Measurements from ENCODE around the gene VASP. TPM values are rescaled to one million over a fixed set of nuclear protein-coding genes. Genes with fewer than 3 reads are reported as not detected.

The VASP gene
- total RNA-seq, 1 experiment from 2014 or later: 77.9 TPM

DNA sequence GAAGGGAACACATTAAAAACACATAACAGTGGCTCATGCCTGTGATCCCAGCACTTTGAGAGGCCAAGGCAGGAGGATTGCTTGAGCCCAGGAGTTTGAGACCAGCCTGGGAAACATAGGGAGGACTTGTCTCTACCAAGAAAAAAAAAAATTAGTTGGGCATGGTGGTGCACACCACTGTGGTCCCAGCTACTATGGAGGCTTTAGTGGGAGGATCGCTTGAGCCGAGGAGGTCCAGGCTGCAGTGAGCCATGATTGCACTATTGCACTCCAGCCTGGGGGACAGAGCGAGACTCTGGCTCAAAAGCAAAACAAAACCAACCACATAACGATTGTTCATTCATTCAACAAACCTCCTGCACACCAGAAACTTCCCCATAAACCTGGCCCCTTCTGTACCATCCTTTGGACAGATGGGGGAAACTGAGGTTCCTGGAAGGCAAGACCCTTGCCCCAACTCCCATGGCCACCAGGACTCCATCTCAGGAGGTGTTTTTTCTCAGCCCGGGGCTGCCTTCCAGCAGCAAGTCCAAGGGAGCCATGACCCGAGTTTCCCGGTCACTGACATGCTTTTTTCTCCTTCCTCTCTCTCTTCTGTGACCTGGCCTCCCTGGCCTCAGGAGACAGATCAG, 35.2 kb upstream of the VASP start:
- H2AFZ ChIP-seq (ENCODE audit: low read length): no peak overlapping the region
- H3K4me2 ChIP-seq (ENCODE audit: low read depth, low read length, poor library complexity, severe bottlenecking): no peak overlapping the region
- no peak overlapping the region for H3K9ac ChIP-seq (ENCODE audit: low read length)
- no peaks in the 10 kb centered on the region for H3K27me3 ChIP-seq (ENCODE audit: low read length)
- H3K4me3 ChIP-seq (ENCODE audit: low read length): no peak overlapping the region
- no peaks in the 10 kb centered on the region for H3K9me2 ChIP-seq (replicated peaks; ENCODE audit: insufficient read depth, low read length)
- H4K20me1 ChIP-seq (ENCODE audit: insufficient read depth, low read depth, low read length): no peaks in the 10 kb centered on the region
- 0 out of 2 replicates have a peak, but pooled peaks cover 7% of the 10 kb centered on the region for H3K79me2 ChIP-seq (ENCODE audit: low read length)
- no peaks in the 10 kb centered on the region for H3K36me3 ChIP-seq (ENCODE audit: insufficient read depth, low read length)
- no peak for DNase-seq
- peaks cover 34% of the 10 kb centered on the region for H3K4me1 ChIP-seq (ENCODE audit: low read length)
- no peak overlapping the region for H3K27ac ChIP-seq (ENCODE audit: low read length)
- no peaks in the 10 kb centered on the region for H3K9me3 ChIP-seq (ENCODE audit: low read length)

DNA sequence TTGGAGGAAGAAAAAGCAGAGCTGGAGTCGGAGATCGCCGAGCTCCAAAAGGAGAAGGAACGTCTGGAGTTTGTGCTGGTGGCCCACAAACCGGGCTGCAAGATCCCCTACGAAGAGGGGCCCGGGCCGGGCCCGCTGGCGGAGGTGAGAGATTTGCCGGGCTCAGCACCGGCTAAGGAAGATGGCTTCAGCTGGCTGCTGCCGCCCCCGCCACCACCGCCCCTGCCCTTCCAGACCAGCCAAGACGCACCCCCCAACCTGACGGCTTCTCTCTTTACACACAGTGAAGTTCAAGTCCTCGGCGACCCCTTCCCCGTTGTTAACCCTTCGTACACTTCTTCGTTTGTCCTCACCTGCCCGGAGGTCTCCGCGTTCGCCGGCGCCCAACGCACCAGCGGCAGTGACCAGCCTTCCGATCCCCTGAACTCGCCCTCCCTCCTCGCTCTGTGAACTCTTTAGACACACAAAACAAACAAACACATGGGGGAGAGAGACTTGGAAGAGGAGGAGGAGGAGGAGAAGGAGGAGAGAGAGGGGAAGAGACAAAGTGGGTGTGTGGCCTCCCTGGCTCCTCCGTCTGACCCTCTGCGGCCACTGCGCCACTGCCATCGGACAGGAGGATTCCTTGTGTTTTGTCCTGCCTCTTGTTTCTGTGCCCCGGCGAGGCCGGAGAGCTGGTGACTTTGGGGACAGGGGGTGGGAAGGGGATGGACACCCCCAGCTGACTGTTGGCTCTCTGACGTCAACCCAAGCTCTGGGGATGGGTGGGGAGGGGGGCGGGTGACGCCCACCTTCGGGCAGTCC, 34.5 kb upstream of the VASP start:
- peaks cover 36% of the 10 kb centered on the region for H3K4me1 ChIP-seq (ENCODE audit: low read length)
- H3K9me3 ChIP-seq (ENCODE audit: low read length): no peaks in the 10 kb centered on the region
- no peak overlapping the region for H3K9ac ChIP-seq (ENCODE audit: low read length)
- H3K27me3 ChIP-seq (ENCODE audit: low read length): no peaks in the 10 kb centered on the region
- no peaks in the 10 kb centered on the region for H4K20me1 ChIP-seq (ENCODE audit: insufficient read depth, low read depth, low read length)
- H3K9me2 ChIP-seq (replicated peaks; ENCODE audit: insufficient read depth, low read length): no peaks in the 10 kb centered on the region
- no peak for DNase-seq
- H3K36me3 ChIP-seq (ENCODE audit: insufficient read depth, low read length): no peaks in the 10 kb centered on the region
- H3K27ac ChIP-seq (ENCODE audit: low read length): no peak overlapping the region
- H3K79me2 ChIP-seq (ENCODE audit: low read length): 0 out of 2 replicates have a peak, but pooled peaks cover 7% of the 10 kb centered on the region
- H2AFZ ChIP-seq (ENCODE audit: low read length): no peak overlapping the region
- no peak overlapping the region for H3K4me2 ChIP-seq (ENCODE audit: low read depth, low read length, poor library complexity, severe bottlenecking)
- H3K4me3 ChIP-seq (ENCODE audit: low read length): no peak overlapping the region

DNA sequence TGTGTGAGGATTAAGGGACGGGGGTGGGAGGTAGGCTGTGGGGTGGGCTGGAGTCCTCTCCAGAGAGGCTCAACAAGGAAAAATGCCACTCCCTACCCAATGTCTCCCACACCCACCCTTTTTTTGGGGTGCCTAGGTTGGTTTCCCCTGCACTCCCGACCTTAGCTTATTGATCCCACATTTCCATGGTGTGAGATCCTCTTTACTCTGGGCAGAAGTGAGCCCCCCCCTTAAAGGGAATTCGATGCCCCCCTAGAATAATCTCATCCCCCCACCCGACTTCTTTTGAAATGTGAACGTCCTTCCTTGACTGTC, 34.0 kb upstream of the VASP start:
- H3K27ac ChIP-seq (ENCODE audit: low read length): no peak overlapping the region
- H3K9me3 ChIP-seq (ENCODE audit: low read length): no peaks in the 10 kb centered on the region
- no peaks in the 10 kb centered on the region for H3K27me3 ChIP-seq (ENCODE audit: low read length)
- DNase-seq: no peak
- H3K4me3 ChIP-seq (ENCODE audit: low read length): no peak overlapping the region
- no peak overlapping the region for H3K9ac ChIP-seq (ENCODE audit: low read length)
- 0 out of 2 replicates have a peak, but pooled peaks cover 3% of the 10 kb centered on the region for H3K79me2 ChIP-seq (ENCODE audit: low read length)
- no peaks in the 10 kb centered on the region for H4K20me1 ChIP-seq (ENCODE audit: insufficient read depth, low read depth, low read length)
- peaks cover 37% of the 10 kb centered on the region for H3K4me1 ChIP-seq (ENCODE audit: low read length)
- H3K9me2 ChIP-seq (replicated peaks; ENCODE audit: insufficient read depth, low read length): no peaks in the 10 kb centered on the region
- no peak overlapping the region for H3K4me2 ChIP-seq (ENCODE audit: low read depth, low read length, poor library complexity, severe bottlenecking)
- no peak overlapping the region for H2AFZ ChIP-seq (ENCODE audit: low read length)
- no peaks in the 10 kb centered on the region for H3K36me3 ChIP-seq (ENCODE audit: insufficient read depth, low read length)

DNA sequence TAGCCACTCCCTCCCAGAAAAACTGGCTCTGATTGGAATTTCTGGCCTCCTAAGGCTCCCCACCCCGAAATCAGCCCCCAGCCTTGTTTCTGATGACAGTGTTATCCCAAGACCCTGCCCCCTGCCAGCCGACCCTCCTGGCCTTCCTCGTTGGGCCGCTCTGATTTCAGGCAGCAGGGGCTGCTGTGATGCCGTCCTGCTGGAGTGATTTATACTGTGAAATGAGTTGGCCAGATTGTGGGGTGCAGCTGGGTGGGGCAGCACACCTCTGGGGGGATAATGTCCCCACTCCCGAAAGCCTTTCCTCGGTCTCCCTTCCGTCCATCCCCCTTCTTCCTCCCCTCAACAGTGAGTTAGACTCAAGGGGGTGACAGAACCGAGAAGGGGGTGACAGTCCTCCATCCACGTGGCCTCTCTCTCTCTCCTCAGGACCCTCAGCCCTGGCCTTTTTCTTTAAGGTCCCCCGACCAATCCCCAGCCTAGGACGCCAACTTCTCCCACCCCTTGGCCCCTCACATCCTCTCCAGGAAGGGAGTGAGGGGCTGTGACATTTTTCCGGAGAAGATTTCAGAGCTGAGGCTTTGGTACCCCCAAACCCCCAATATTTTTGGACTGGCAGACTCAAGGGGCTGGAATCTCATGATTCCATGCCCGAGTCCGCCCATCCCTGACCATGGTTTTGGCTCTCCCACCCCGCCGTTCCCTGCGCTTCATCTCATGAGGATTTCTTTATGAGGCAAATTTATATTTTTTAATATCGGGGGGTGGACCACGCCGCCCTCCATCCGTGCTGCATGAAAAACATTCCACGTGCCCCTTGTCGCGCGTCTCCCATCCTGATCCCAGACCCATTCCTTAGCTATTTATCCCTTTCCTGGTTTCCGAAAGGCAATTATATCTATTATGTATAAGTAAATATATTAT, 33.3 kb upstream of the VASP start:
- Histone ChIP-seq H3K4me3 (ENCODE audit: low read length) (no peak overlapping the region), H3K27ac (ENCODE audit: low read length) (no peak overlapping the region), H3K4me2 (ENCODE audit: low read depth, low read length, poor library complexity, severe bottlenecking) (no peak overlapping the region), H3K36me3 (ENCODE audit: insufficient read depth, low read length) (no peaks in the 10 kb centered on the region), H3K9me2 (replicated peaks; ENCODE audit: insufficient read depth, low read length) (no peaks in the 10 kb centered on the region), H3K79me2 (ENCODE audit: low read length) (no peaks in the 10 kb centered on the region), H2AFZ (ENCODE audit: low read length) (no peak overlapping the region), H4K20me1 (ENCODE audit: insufficient read depth, low read depth, low read length) (no peaks in the 10 kb centered on the region), H3K9ac (ENCODE audit: low read length) (no peak overlapping the region), H3K27me3 (ENCODE audit: low read length) (no peaks in the 10 kb centered on the region), H3K4me1 (ENCODE audit: low read length) (peaks cover 37% of the 10 kb centered on the region), H3K9me3 (ENCODE audit: low read length) (no peaks in the 10 kb centered on the region)
- DNase-seq: no peak

DNA sequence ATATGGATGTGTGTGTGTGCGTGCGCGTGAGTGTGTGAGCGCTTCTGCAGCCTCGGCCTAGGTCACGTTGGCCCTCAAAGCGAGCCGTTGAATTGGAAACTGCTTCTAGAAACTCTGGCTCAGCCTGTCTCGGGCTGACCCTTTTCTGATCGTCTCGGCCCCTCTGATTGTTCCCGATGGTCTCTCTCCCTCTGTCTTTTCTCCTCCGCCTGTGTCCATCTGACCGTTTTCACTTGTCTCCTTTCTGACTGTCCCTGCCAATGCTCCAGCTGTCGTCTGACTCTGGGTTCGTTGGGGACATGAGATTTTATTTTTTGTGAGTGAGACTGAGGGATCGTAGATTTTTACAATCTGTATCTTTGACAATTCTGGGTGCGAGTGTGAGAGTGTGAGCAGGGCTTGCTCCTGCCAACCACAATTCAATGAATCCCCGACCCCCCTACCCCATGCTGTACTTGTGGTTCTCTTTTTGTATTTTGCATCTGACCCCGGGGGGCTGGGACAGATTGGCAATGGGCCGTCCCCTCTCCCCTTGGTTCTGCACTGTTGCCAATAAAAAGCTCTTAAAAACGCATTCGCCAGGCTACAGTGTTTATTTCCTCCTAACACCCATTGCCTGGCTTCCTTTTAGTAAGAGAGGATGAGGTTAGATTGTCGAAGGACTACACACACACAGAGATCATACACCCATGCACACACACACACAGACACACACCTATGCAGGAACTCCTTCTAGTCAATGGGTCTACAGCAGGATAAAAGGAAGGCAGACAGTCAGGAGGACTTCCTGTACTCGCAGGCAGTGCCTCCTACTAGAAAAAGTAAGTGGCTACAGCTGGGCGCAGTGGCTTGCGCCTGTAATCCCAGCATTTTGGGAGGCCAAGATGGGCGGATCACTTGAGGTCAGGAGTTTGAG, 32.4 kb upstream of the VASP start:
- peaks cover 37% of the 10 kb centered on the region for H3K4me1 ChIP-seq (ENCODE audit: low read length)
- no peaks in the 10 kb centered on the region for H3K36me3 ChIP-seq (ENCODE audit: insufficient read depth, low read length)
- no peaks in the 10 kb centered on the region for H3K9me3 ChIP-seq (ENCODE audit: low read length)
- H2AFZ ChIP-seq (ENCODE audit: low read length): no peak overlapping the region
- no peak for DNase-seq
- no peak overlapping the region for H3K27ac ChIP-seq (ENCODE audit: low read length)
- no peaks in the 10 kb centered on the region for H3K9me2 ChIP-seq (replicated peaks; ENCODE audit: insufficient read depth, low read length)
- H3K9ac ChIP-seq (ENCODE audit: low read length): no peak overlapping the region
- H3K27me3 ChIP-seq (ENCODE audit: low read length): no peaks in the 10 kb centered on the region
- H4K20me1 ChIP-seq (ENCODE audit: insufficient read depth, low read depth, low read length): no peaks in the 10 kb centered on the region
- H3K4me2 ChIP-seq (ENCODE audit: low read depth, low read length, poor library complexity, severe bottlenecking): no peak overlapping the region
- H3K4me3 ChIP-seq (ENCODE audit: low read length): no peak overlapping the region
- no peaks in the 10 kb centered on the region for H3K79me2 ChIP-seq (ENCODE audit: low read length)

DNA sequence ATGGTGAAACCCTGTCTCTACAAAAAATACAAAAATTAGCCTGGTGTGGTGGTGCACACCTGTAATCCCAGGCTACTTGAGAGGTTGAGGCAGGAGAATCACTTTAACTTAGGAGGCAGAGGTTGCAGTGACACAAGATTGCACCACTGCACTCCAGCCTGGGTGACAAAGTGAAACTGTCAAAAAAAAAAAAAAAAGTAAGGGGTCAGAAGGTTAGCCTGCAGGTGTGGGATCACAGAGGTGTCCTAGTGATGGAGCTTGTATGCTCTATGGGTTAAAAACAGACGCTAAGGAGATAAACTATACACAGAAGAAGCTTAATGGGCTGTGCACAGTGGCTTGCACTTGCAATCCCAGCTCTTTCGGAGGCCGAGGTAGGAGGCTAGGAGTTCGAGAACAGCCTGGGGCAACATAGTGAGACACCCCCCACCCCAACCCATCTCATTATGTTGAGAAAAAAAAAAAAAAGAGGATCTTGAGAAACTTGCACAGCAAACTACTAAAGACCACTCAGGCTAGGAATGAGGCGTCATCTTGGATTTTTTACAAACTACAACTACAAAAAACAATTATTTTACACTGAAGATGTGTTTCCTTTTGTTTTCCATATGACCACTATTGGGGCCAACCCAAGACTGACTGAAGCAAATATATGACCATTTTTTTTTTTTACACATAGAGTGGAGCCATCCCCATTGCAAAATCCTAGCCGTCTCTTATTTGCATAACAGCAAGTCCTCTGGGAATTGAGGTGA, 31.6 kb upstream of the VASP start:
- H3K79me2 ChIP-seq (ENCODE audit: low read length): no peaks in the 10 kb centered on the region

DNA sequence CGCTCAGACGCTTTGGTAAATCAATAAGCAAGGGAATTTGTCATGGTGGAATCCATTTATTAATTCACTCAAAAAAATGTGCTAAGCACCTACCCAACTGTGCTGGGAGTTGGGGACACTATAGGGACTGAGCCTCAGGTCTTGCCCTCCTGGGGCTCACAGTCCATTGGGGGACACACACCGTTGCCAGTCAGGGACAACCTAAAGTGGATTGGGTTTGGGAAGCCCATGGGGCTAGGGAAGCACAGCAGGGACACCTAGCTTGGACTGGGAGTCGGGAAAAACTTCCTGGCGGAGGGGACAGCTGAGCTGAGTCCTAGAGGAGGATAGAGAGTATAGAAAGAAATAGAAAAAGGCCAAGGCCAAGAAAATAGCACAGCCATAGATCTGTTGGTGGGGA, 31.0 kb upstream of the VASP start:
- no peaks in the 10 kb centered on the region for H3K9me2 ChIP-seq (replicated peaks; ENCODE audit: insufficient read depth, low read length)
- no peaks in the 10 kb centered on the region for H4K20me1 ChIP-seq (ENCODE audit: insufficient read depth, low read depth, low read length)
- H3K4me1 ChIP-seq (ENCODE audit: low read length): peaks cover 29% of the 10 kb centered on the region
- no peaks in the 10 kb centered on the region for H3K9me3 ChIP-seq (ENCODE audit: low read length)
- no peaks in the 10 kb centered on the region for H3K79me2 ChIP-seq (ENCODE audit: low read length)
- no peak overlapping the region for H3K27ac ChIP-seq (ENCODE audit: low read length)
- DNase-seq: no peak
- H3K9ac ChIP-seq (ENCODE audit: low read length): no peak overlapping the region
- no peaks in the 10 kb centered on the region for H3K27me3 ChIP-seq (ENCODE audit: low read length)
- no peaks in the 10 kb centered on the region for H3K36me3 ChIP-seq (ENCODE audit: insufficient read depth, low read length)
- H3K4me2 ChIP-seq (ENCODE audit: low read depth, low read length, poor library complexity, severe bottlenecking): peak overlapping the region; percentile 13
- H3K4me3 ChIP-seq (ENCODE audit: low read length): no peak overlapping the region
- H2AFZ ChIP-seq (ENCODE audit: low read length): no peak overlapping the region

More for the DNA sequence above, 31.6 kb upstream of the VASP start:
- Histone ChIP-seq H3K4me1 (ENCODE audit: low read length) (peaks cover 29% of the 10 kb centered on the region), H3K27ac (ENCODE audit: low read length) (no peak overlapping the region), H3K9me2 (replicated peaks; ENCODE audit: insufficient read depth, low read length) (no peaks in the 10 kb centered on the region), H4K20me1 (ENCODE audit: insufficient read depth, low read depth, low read length) (no peaks in the 10 kb centered on the region), H3K4me3 (ENCODE audit: low read length) (no peak overlapping the region), H3K27me3 (ENCODE audit: low read length) (no peaks in the 10 kb centered on the region), H3K9ac (ENCODE audit: low read length) (no peak overlapping the region), H3K36me3 (ENCODE audit: insufficient read depth, low read length) (no peaks in the 10 kb centered on the region), H3K9me3 (ENCODE audit: low read length) (no peaks in the 10 kb centered on the region), H3K4me2 (ENCODE audit: low read depth, low read length, poor library complexity, severe bottlenecking) (peak overlapping the region; percentile 13), H2AFZ (ENCODE audit: low read length) (no peak overlapping the region)
- no peak for DNase-seq
